ENCODE data around the gene ATPAF2.
A peak's percentile ranks its signal among the peaks of the same experiment; 100 is the strongest.

Gene ATPAF2

GRCh38 chr17:17983376-17983775 lies 55.6 kb downstream of the ATPAF2 start:
- no peak for DNase-seq

- no peak for DNase-seq
These were observed 56.2 kb downstream of the ATPAF2 start for GRCh38 chr17:17982801-17983200.

GRCh38 chr17:17981330-17981729 lies 57.6 kb downstream of the ATPAF2 start:
- DNase-seq: no peak

GRCh38 chr17:17979778-17980177 lies 59.2 kb downstream of the ATPAF2 start:
- DNase-seq: no peak

- no peak for DNase-seq
These were observed 60.2 kb downstream of the ATPAF2 start for GRCh38 chr17:17978481-17979424.

GRCh38 chr17:17976931-17977570 lies 61.9 kb downstream of the ATPAF2 start:
- DNase-seq: no peak

GRCh38 chr17:17975436-17975835 lies 63.5 kb downstream of the ATPAF2 start:
- no peak for DNase-seq

- no peak for DNase-seq
These were observed 66.1 kb downstream of the ATPAF2 start for GRCh38 chr17:17972952-17973254.

- DNase-seq: peak; percentile 100
These were observed 66.6 kb downstream of the ATPAF2 start, which contains the start of the genes DRC3 and TOM1L2 for GRCh38 chr17:17972126-17972951. TSS of gene DRC3 (plus strand) at chr17:17972862. CDS start at chr17:17977599, 4,737 bp downstream. TSS of gene TOM1L2 (minus strand) at chr17:17972400. CDS start at chr17:17972313, 87 bp downstream.

- DNase-seq: no peak
These were observed 67.4 kb downstream of the ATPAF2 start for GRCh38 chr17:17971431-17972125.

- DNase-seq: no peak
These were observed 68.1 kb downstream of the ATPAF2 start for GRCh38 chr17:17970699-17971430.

All from stimulated activated CD4-positive, alpha-beta T cell treated with anti-CD3 and anti-CD28 coated beads, Interleukin-4, amount 100 ng/mL, for 24 hours (primary cell).